Thyroid gland (tissue), 4 donors: Measurements from ENCODE around the gene FAM83E.

Experiments used
- CTCF ChIP-seq, 6 experiments: fragments of 200-600 bp in 3 of 6; fragments of 450-650 bp in 3 of 6; sonication (generic) in 3 of 6; IDR thresholded peaks; one replicate each; pipeline ENCODE4 v1.5.1; 2016 to 2019; ENCODE audit warnings: antibody characterized with exemption in 6 of 6, mild to moderate bottlenecking in 2 of 6, inconsistent platforms in 1 of 6, moderate library complexity in 1 of 6
- POLR2A ChIP-seq, 2 donors: fragments of 450-650 bp; IDR thresholded peaks; one replicate each; pipeline ENCODE4 v1.6.1; 2017; ENCODE audit warnings: antibody characterized with exemption in 2 of 2, mild to moderate bottlenecking in 2 of 2, moderate library complexity in 1 of 2

GRCh38 chr19:48631225-48631624 lies 16.3 kb upstream of the FAM83E start:
- TF ChIP-seq CTCF (IDR thresholded peaks at IDR 0.05): no peak
- TF ChIP-seq POLR2A (IDR thresholded peaks at IDR 0.05): no peak
